WTC11 (cell line): Measurements from ENCODE around the gene C1QTNF1.

Experiments
- IRF2 ChIP-seq: sonication (generic); formaldehyde crosslinking; IDR thresholded peaks from 2 replicates; pipeline ENCODE4 v1.8.0; 2022; ENCODE audit warnings: low read depth, missing genetic modification reagents, borderline replicate concordance
- NFYB ChIP-seq: sonication (generic); formaldehyde crosslinking; conservative IDR thresholded peaks from 2 replicates; pipeline ENCODE4 v1.8.0; 2022; ENCODE audit warnings: low read depth, missing genetic modification reagents
- TF ChIP-seq, protein P1 (sequence below): fragments of 200-600 bp; IDR thresholded peaks from 2 replicates; pipeline ENCODE4 v1.8.0; 2022; ENCODE audit warnings: antibody characterized with exemption
- TF ChIP-seq, protein P2 (sequence below): sonication (generic); formaldehyde crosslinking; conservative IDR thresholded peaks from 2 replicates; pipeline ENCODE4 v1.8.1; 2023; ENCODE audit warnings: mild to moderate bottlenecking, low read depth, missing genetic modification reagents, moderate library complexity

DNA sequence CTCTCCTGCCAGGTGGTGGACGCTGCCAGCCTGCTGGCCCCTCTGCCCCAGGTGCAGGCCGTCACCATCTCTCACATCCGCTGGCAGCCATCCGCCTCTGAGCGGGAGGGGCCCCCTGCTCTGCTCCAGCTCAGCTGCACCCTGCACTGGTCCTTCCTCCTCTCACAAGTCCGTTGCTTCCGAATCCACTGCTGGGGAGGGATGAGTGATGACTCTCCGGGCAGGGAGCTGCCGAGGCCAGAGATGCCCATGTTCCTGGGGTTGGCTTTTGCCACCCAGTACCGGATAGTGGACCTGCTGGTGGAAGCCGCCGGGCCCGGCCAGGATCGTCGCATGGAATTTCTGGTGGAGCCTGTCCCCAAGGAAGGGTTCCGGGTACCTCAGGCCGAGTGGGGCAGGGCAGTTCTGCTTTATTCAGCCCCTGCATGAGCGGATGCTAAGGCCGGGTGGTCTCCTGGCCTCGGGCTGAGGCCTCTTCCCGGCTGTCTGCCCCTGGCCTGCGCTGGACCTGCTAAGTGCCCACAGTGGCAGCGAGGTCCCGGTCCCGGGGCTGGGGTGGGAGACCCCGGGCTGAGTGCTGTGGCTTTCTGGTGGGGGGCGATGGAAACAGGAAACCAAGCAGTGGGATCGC is 62.1 kb downstream of the C1QTNF1 start:
- TF ChIP-seq NFYB (CRISPR knock-in tag) = no peak
- no peak for TF ChIP-seq IRF2
- TF ChIP-seq, protein P1, sequence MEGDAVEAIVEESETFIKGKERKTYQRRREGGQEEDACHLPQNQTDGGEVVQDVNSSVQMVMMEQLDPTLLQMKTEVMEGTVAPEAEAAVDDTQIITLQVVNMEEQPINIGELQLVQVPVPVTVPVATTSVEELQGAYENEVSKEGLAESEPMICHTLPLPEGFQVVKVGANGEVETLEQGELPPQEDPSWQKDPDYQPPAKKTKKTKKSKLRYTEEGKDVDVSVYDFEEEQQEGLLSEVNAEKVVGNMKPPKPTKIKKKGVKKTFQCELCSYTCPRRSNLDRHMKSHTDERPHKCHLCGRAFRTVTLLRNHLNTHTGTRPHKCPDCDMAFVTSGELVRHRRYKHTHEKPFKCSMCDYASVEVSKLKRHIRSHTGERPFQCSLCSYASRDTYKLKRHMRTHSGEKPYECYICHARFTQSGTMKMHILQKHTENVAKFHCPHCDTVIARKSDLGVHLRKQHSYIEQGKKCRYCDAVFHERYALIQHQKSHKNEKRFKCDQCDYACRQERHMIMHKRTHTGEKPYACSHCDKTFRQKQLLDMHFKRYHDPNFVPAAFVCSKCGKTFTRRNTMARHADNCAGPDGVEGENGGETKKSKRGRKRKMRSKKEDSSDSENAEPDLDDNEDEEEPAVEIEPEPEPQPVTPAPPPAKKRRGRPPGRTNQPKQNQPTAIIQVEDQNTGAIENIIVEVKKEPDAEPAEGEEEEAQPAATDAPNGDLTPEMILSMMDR = no peak
- TF ChIP-seq, protein P2, sequence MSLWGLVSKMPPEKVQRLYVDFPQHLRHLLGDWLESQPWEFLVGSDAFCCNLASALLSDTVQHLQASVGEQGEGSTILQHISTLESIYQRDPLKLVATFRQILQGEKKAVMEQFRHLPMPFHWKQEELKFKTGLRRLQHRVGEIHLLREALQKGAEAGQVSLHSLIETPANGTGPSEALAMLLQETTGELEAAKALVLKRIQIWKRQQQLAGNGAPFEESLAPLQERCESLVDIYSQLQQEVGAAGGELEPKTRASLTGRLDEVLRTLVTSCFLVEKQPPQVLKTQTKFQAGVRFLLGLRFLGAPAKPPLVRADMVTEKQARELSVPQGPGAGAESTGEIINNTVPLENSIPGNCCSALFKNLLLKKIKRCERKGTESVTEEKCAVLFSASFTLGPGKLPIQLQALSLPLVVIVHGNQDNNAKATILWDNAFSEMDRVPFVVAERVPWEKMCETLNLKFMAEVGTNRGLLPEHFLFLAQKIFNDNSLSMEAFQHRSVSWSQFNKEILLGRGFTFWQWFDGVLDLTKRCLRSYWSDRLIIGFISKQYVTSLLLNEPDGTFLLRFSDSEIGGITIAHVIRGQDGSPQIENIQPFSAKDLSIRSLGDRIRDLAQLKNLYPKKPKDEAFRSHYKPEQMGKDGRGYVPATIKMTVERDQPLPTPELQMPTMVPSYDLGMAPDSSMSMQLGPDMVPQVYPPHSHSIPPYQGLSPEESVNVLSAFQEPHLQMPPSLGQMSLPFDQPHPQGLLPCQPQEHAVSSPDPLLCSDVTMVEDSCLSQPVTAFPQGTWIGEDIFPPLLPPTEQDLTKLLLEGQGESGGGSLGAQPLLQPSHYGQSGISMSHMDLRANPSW (CRISPR knock-in tag) = no peak
